CD1c-positive myeloid dendritic cell (primary cell): Measurements from ENCODE around the gene SLC9A7.
"Not testable (repeated sequence)": the region's sequence is repeated elsewhere in the genome, so short reads cannot be mapped to it uniquely, and the experiment has no call there.

Experiments used
- DNase-seq: peaks from one replicate; pipeline ENCODE4 v3.0.0-alpha.2; 2016; ENCODE audit errors: extremely low spot score

Gene SLC9A7

GRCh38 chrX:46754036-46754435 is 4.9 kb downstream of the SLC9A7 start:
- DNase-seq: peak; percentile 39

- DNase-seq: peak; percentile 63
Observed at GRCh38 chrX:46750889-46751288, 8.0 kb downstream of the SLC9A7 start.

- DNase-seq: no peak
Observed at GRCh38 chrX:46744009-46744408, 14.9 kb downstream of the SLC9A7 start.

- DNase-seq: no peak
Observed at GRCh38 chrX:46743046-46743445, 15.9 kb downstream of the SLC9A7 start.

GRCh38 chrX:46739736-46740135 is 19.2 kb downstream of the SLC9A7 start:
- no peak for DNase-seq

GRCh38 chrX:46737462-46737861 is 21.5 kb downstream of the SLC9A7 start:
- no peak for DNase-seq

- DNase-seq: no peak
Observed at GRCh38 chrX:46737041-46737440, 21.9 kb downstream of the SLC9A7 start.

- no peak for DNase-seq
Observed at GRCh38 chrX:46735622-46736021, 23.3 kb downstream of the SLC9A7 start.

- peak; percentile 10 for DNase-seq
Observed at GRCh38 chrX:46733226-46733625, 25.7 kb downstream of the SLC9A7 start.

- no peak for DNase-seq
Observed at GRCh38 chrX:46730765-46731164, 28.2 kb downstream of the SLC9A7 start.

GRCh38 chrX:46727441-46727840 is 31.5 kb downstream of the SLC9A7 start:
- no peak for DNase-seq

- not testable (repeated sequence) for DNase-seq
Observed at GRCh38 chrX:46723569-46723927, 35.4 kb downstream of the SLC9A7 start.

- no peak for DNase-seq
Observed at GRCh38 chrX:46722742-46723568, 36.0 kb downstream of the SLC9A7 start.

- peak; percentile 25 for DNase-seq
Observed at GRCh38 chrX:46716796-46717195, 42.1 kb downstream of the SLC9A7 start.

- no peak for DNase-seq
Observed at GRCh38 chrX:46715997-46716396, 42.9 kb downstream of the SLC9A7 start.

GRCh38 chrX:46715530-46715929 is 43.4 kb downstream of the SLC9A7 start:
- DNase-seq: no peak

GRCh38 chrX:46713672-46714490 is 45.0 kb downstream of the SLC9A7 start:
- peak; percentile 37 for DNase-seq

- peak; percentile 13 for DNase-seq
Observed at GRCh38 chrX:46712764-46713163, 46.2 kb downstream of the SLC9A7 start.

GRCh38 chrX:46710927-46711623 is 47.8 kb downstream of the SLC9A7 start:
- DNase-seq: peak; percentile 24

GRCh38 chrX:46710425-46710824 is 48.5 kb downstream of the SLC9A7 start:
- no peak for DNase-seq

GRCh38 chrX:46707274-46707965 is 51.5 kb downstream of the SLC9A7 start:
- DNase-seq: no peak
